ENCODE data around the gene CD4.
A peak's percentile ranks its signal among the peaks of the same experiment; 100 is the strongest.

Gene CD4

DNA sequence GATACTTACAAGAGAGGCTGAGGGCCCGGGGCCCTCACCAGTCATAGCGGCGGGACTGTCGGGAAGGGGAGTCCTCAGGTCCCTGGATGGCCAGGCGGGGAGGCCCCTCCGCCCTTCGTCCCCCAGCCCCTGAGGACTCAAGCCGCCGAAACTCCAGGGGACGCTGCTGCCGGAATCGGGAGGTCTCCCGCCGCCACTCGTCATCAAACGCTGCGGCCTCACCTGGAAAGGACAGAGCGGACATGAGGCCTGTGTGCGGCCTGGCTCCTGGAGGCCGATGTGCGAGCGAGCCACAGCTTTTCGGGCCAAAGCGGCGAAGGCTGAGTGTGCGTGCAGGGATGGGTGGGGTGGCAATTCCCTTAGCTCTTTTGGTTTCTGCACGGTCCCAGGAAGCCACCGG, 40.6 kb upstream of the CD4 start:
- Histone ChIP-seq H3K27ac (ENCODE audit: extremely low read depth, low read depth, low read length) (no peak overlapping the region), H3K4me3 (ENCODE audit: low read depth, low read length) (no peak overlapping the region), H3K9me3 (ENCODE audit: control insufficient read depth, insufficient read depth, low read depth, low read length) (no peaks in the 10 kb centered on the region), H3K4me1 (ENCODE audit: control insufficient read depth, insufficient read depth, low read length) (no peaks in the 10 kb centered on the region), H3K36me3 (ENCODE audit: control insufficient read depth in 2 of 2, insufficient read depth in 1 of 2, low read length in 2 of 2) (peaks cover 39 to 66% of the 10 kb centered on the region in 2 experiments)
- ChIA-PET POLR2A (interaction anchor here (1.2 kb wide), 1 partner anchor 72 kb away, joined by 3 read pairs; no protein-coding TSS in a partner anchor), CTCF (no interaction called here)
- TF ChIP-seq ZNF121 (tag by site-specific recombination; IDR thresholded peaks at IDR 0.05) (no peak), ZFP41 (tag by site-specific recombination; IDR thresholded peaks at IDR 0.05; ENCODE audit: borderline replicate concordance) (no peak), MEIS1 (CRISPR knock-in tag; IDR thresholded peaks at IDR 0.05; ENCODE audit: borderline replicate concordance) (no peak), ZNF707 (tag by site-specific recombination; IDR thresholded peaks at IDR 0.05) (no peak), SP3 (tag by site-specific recombination; IDR thresholded peaks at IDR 0.05) (no peak), SCRT2 (tag by site-specific recombination; IDR thresholded peaks at IDR 0.05) (no peak), ZNF596 (tag by site-specific recombination; IDR thresholded peaks at IDR 0.05) (no peak), ZNF621 (tag by site-specific recombination; IDR thresholded peaks at IDR 0.05) (no peak), TCF7L2 (IDR thresholded peaks at IDR 0.05; ENCODE audit: borderline replicate concordance, low read depth, low read length) (no peak), ZNF530 (tag by site-specific recombination; IDR thresholded peaks at IDR 0.05; ENCODE audit: low read depth) (no peak), ZNF624 (tag by site-specific recombination; IDR thresholded peaks at IDR 0.05) (no peak), KLF8 (tag by site-specific recombination; IDR thresholded peaks at IDR 0.05) (no peak), ZNF670 (tag by site-specific recombination; IDR thresholded peaks at IDR 0.05; ENCODE audit: low read depth) (no peak), KLF16 (tag by site-specific recombination; IDR thresholded peaks at IDR 0.05) (no peak), ZBTB8A (tag by site-specific recombination; IDR thresholded peaks at IDR 0.05) (no peak), YY2 (tag by site-specific recombination; IDR thresholded peaks at IDR 0.05) (no peak)

DNA sequence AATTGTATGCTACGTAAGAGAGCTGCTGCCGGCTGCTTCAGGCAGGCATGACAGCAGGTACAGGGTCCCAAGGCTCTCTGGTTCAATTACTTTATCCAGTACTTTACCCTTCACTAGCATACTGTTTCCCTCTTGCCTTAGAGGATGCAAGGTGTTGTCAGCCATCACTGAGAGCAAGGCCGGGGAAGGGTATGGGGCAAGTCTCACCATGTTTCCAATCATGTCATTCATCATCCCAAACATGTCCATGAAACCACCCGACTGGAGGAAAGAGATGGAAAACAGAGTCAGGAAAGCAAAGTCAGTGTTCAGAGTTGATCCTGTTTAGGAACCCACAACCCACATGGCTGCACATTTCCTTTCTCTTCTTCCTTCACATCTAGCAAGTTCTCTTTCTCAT, 38.8 kb upstream of the CD4 start:
- ChIA-PET CTCF (interaction anchor here (2.1 to 5.6 kb wide), 2 partner anchors 66 to 74 kb away, joined by 6 to 116 read pairs; partner anchors contain the start of gene GPR162), POLR2A (no interaction called here)
- Histone ChIP-seq H3K4me3 (ENCODE audit: low read depth, low read length) (no peak overlapping the region), H3K27ac (ENCODE audit: extremely low read depth, low read depth, low read length) (no peak overlapping the region), H3K4me1 (ENCODE audit: control insufficient read depth, insufficient read depth, low read length) (no peaks in the 10 kb centered on the region), H3K36me3 (ENCODE audit: control insufficient read depth in 2 of 2, insufficient read depth in 1 of 2, low read length in 2 of 2) (peaks cover 39 to 66% of the 10 kb centered on the region in 2 experiments), H3K9me3 (ENCODE audit: control insufficient read depth, insufficient read depth, low read depth, low read length) (no peaks in the 10 kb centered on the region)
- no peak for TF ChIP-seq ZFP69B (tag by site-specific recombination; IDR thresholded peaks at IDR 0.05)
- no peak for TF ChIP-seq SETDB1 (IDR thresholded peaks at IDR 0.05; ENCODE audit: insufficient read length, low read length)
- TF ChIP-seq ZNF747 (tag by site-specific recombination; IDR thresholded peaks at IDR 0.05): no peak
- TF ChIP-seq ZNF266 (tag by site-specific recombination; IDR thresholded peaks at IDR 0.05; ENCODE audit: low read depth): no peak
- no peak for TF ChIP-seq KLF8 (tag by site-specific recombination; IDR thresholded peaks at IDR 0.05)
- TF ChIP-seq ZNF768 (tag by site-specific recombination; IDR thresholded peaks at IDR 0.05): no peak
- no peak for TF ChIP-seq ZFP3 (tag by site-specific recombination; IDR thresholded peaks at IDR 0.05; ENCODE audit: low read depth)

DNA sequence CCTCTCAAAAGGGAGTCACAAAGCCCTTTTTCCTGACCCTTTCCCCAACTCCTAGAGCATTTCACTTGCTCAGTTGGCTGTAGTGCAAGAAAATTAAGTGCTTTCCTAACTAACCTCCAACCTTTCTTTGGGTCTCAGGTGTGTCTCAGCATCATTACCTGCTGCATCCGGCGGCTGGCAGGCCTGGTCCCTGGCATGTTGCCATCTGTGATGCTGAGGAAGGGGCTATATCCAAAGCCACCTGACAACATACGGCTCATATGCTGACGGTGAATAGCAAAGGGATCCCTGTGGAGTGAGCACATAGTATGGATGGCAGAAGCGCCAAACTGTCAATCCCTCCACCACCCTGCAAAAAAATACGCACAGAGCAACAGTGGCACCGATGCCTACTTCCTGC, 37.6 kb upstream of the CD4 start:
- ChIA-PET CTCF (interaction anchor here (0.5 to 5.6 kb wide), 18 partner anchors 8 to 121 kb away, joined by 3 to 140 read pairs (median 14); partner anchors contain the start of genes COPS7A, GPR162 and PTMS), POLR2A (interaction anchor here (1.0 to 4.2 kb wide), 14 partner anchors 9 to 116 kb away, joined by 3 to 79 read pairs (median 13); partner anchors contain the start of genes CDCA3, COPS7A, GPR162 and LAG3)
- H3K9me3 ChIP-seq (ENCODE audit: control insufficient read depth, insufficient read depth, low read depth, low read length): no peaks in the 10 kb centered on the region
- H3K4me1 ChIP-seq (ENCODE audit: control insufficient read depth, insufficient read depth, low read length): no peaks in the 10 kb centered on the region
- H3K27ac ChIP-seq (ENCODE audit: extremely low read depth, low read depth, low read length): peak overlapping the region; percentile 93; the same call in 1 of the 2 replicates
- H3K4me3 ChIP-seq (ENCODE audit: low read depth, low read length): peak overlapping the region; percentile 99
- peaks cover 35 to 54% of the 10 kb centered on the region in 2 experiments for H3K36me3 ChIP-seq (ENCODE audit: control insufficient read depth in 2 of 2, insufficient read depth in 1 of 2, low read length in 2 of 2)
- TF ChIP-seq ZNF48 (tag by site-specific recombination; IDR thresholded peaks at IDR 0.05) (no peak), ZNF76 (tag by site-specific recombination; IDR thresholded peaks at IDR 0.05; ENCODE audit: borderline replicate concordance, low read depth) (no peak), ZNF530 (tag by site-specific recombination; IDR thresholded peaks at IDR 0.05; ENCODE audit: low read depth) (no peak), YY1 (tag by site-specific recombination; IDR thresholded peaks at IDR 0.05) (no peak), OVOL3 (tag by site-specific recombination; IDR thresholded peaks at IDR 0.05) (no peak), ZBTB17 (tag by site-specific recombination; IDR thresholded peaks at IDR 0.05) (no peak)
